ENCODE measurements around the gene GSX2. TPM values are rescaled to one million over a fixed set of nuclear protein-coding genes. Genes with fewer than 3 reads are reported as not detected.

Gene GSX2
- polyA plus RNA-seq, 1 donor (not counting 4 experiments of a cell fraction or from before 2014, with no cell fraction given), result not detected

DNA sequence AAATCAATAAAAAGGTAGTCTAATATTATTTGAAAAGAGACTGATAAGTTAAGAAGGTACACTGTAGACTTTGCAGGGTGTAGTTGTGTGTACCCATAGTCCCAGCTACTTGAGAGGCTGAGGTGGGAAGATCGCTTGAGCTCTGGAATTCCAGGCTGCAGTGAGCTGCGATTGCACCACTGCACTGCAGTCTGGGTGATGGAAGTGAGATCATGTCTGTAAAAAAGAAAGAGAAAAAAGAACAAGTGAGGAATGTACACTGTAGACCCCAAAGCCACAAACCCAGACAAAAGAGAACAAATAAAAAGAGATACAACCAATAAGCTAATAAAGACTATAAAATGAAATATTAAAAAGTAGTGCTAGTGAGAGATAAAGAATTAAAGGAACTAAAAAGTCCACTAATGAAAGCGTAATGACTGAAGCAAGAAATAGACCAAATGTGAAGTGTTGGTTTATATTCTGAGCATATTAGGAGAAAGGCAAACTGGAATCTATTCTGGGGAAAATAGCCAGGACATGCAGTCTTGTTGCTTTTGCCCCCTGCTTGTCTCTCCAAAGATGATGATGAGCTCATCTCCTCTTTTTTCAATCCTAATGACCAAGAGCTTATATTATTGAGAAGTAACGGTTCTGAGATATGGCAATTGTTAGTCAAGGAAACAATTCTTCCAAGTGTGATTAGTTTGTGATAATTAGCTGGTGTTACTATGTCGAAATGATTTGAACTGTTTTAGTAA, 19.1 kb downstream of the GSX2 start:
- no peaks in the 10 kb centered on the region for H3K9me1 ChIP-seq (ENCODE audit: control insufficient read depth, extremely low read depth, insufficient read depth, low read length)
- no peak overlapping the region for H3K4me2 ChIP-seq (ENCODE audit: control insufficient read depth, extremely low read depth, insufficient read depth, low read depth, low read length)
- H3K4me3 ChIP-seq (ENCODE audit: control insufficient read depth in 2 of 3, extremely low read depth in 1 of 3, insufficient read depth in 2 of 3, low read depth in 1 of 3, low read length in 3 of 3), result no peak overlapping the region
- H3K36me3 ChIP-seq (ENCODE audit: control insufficient read depth in 2 of 2, extremely low read depth in 1 of 2, insufficient read depth in 2 of 2, low read length in 2 of 2), result no peaks in the 10 kb centered on the region
- DNase-seq (ENCODE audit: low read depth, low spot score) (no peak), FAIRE-seq (no peak)
- H3K27me3 ChIP-seq (ENCODE audit: control insufficient read depth, extremely low read depth, insufficient read depth, low read length), result no peaks in the 10 kb centered on the region
- no peak overlapping the region for H3K27ac ChIP-seq (ENCODE audit: control insufficient read depth, insufficient read depth, low read length)
- dilution Hi-C loops (cut with MboI; ENCODE audit: extremely low pct_ligation_motif_present, low sequenced_read_pairs), result no loop called here
- no peak overlapping the region for H2AFZ ChIP-seq (ENCODE audit: control insufficient read depth, low read length)
- no peaks in the 10 kb centered on the region for H3K79me2 ChIP-seq (ENCODE audit: control insufficient read depth, insufficient read depth, low read length)
- TF ChIP-seq, protein P1, sequence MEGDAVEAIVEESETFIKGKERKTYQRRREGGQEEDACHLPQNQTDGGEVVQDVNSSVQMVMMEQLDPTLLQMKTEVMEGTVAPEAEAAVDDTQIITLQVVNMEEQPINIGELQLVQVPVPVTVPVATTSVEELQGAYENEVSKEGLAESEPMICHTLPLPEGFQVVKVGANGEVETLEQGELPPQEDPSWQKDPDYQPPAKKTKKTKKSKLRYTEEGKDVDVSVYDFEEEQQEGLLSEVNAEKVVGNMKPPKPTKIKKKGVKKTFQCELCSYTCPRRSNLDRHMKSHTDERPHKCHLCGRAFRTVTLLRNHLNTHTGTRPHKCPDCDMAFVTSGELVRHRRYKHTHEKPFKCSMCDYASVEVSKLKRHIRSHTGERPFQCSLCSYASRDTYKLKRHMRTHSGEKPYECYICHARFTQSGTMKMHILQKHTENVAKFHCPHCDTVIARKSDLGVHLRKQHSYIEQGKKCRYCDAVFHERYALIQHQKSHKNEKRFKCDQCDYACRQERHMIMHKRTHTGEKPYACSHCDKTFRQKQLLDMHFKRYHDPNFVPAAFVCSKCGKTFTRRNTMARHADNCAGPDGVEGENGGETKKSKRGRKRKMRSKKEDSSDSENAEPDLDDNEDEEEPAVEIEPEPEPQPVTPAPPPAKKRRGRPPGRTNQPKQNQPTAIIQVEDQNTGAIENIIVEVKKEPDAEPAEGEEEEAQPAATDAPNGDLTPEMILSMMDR (optimal IDR thresholded peaks at IDR 0.05 in 1 of 3, IDR thresholded peaks at IDR 0.05 in 1 of 3, conservative IDR thresholded peaks at IDR 0.05 in 1 of 3; ENCODE audit: extremely low read depth in 1 of 3, insufficient read depth in 2 of 3, low read length in 3 of 3), result no peak
- TF ChIP-seq EZH2 (IDR thresholded peaks at IDR 0.05; ENCODE audit: low read length), result no peak
- no peaks in the 10 kb centered on the region for H4K20me1 ChIP-seq (ENCODE audit: control insufficient read depth, extremely low read depth, insufficient read depth, low read length)
- H3K4me1 ChIP-seq (ENCODE audit: control insufficient read depth, extremely low read depth, insufficient read depth, low read length), result no peaks in the 10 kb centered on the region
- H3K9me3 ChIP-seq (ENCODE audit: control insufficient read depth, low read depth, low read length), result no peaks in the 10 kb centered on the region
- H3K9ac ChIP-seq (ENCODE audit: control insufficient read depth, extremely low read depth, insufficient read depth, low read length), result no peak overlapping the region

DNA sequence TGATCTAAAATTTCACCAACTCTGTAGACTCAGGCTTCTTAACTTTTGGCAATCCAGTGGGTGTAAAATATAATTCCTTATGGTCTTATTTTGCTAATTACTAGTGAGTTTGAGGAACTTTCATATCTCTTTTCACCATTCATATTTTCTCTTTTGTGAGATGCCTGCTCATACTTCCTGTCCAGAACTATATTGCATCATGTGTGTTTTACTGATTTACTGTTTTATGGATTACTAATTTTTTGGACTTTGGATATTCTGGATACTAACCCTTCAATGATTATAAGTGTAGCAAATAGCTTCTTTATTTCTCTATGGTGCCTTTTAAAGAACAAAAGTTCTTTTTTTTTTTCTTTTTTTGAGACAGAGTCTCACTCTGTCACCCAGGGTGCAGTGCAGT, 20.6 kb downstream of the GSX2 start:
- no peaks in the 10 kb centered on the region for H3K9me1 ChIP-seq (ENCODE audit: control insufficient read depth, extremely low read depth, insufficient read depth, low read length)
- dilution Hi-C loops (cut with MboI; ENCODE audit: extremely low pct_ligation_motif_present, low sequenced_read_pairs), result no loop called here
- TF ChIP-seq EZH2 (IDR thresholded peaks at IDR 0.05; ENCODE audit: low read length), result no peak
- TF ChIP-seq, protein P1 (optimal IDR thresholded peaks at IDR 0.05 in 1 of 3, IDR thresholded peaks at IDR 0.05 in 1 of 3, conservative IDR thresholded peaks at IDR 0.05 in 1 of 3; ENCODE audit: extremely low read depth in 1 of 3, insufficient read depth in 2 of 3, low read length in 3 of 3), result no peak
- H3K4me3 ChIP-seq (ENCODE audit: control insufficient read depth in 2 of 3, extremely low read depth in 1 of 3, insufficient read depth in 2 of 3, low read depth in 1 of 3, low read length in 3 of 3), result no peak overlapping the region
- no peak overlapping the region for H3K4me2 ChIP-seq (ENCODE audit: control insufficient read depth, extremely low read depth, insufficient read depth, low read depth, low read length)
- no peaks in the 10 kb centered on the region for H3K4me1 ChIP-seq (ENCODE audit: control insufficient read depth, extremely low read depth, insufficient read depth, low read length)
- no peak overlapping the region for H3K9ac ChIP-seq (ENCODE audit: control insufficient read depth, extremely low read depth, insufficient read depth, low read length)
- H3K36me3 ChIP-seq (ENCODE audit: control insufficient read depth in 2 of 2, extremely low read depth in 1 of 2, insufficient read depth in 2 of 2, low read length in 2 of 2), result no peaks in the 10 kb centered on the region
- DNase-seq (ENCODE audit: low read depth, low spot score) (no peak), FAIRE-seq (no peak)
- no peaks in the 10 kb centered on the region for H3K9me3 ChIP-seq (ENCODE audit: control insufficient read depth, low read depth, low read length)
- no peak overlapping the region for H2AFZ ChIP-seq (ENCODE audit: control insufficient read depth, low read length)
- H3K79me2 ChIP-seq (ENCODE audit: control insufficient read depth, insufficient read depth, low read length), result no peaks in the 10 kb centered on the region
- no peak overlapping the region for H3K27ac ChIP-seq (ENCODE audit: control insufficient read depth, insufficient read depth, low read length)
- no peaks in the 10 kb centered on the region for H4K20me1 ChIP-seq (ENCODE audit: control insufficient read depth, extremely low read depth, insufficient read depth, low read length)
- H3K27me3 ChIP-seq (ENCODE audit: control insufficient read depth, extremely low read depth, insufficient read depth, low read length), result no peaks in the 10 kb centered on the region
